CD4-positive, alpha-beta T cell treated with Interleukin-6 at 100 ng/mL for 8 hours (primary cell): ENCODE results near the gene LRRC75B.
"Not testable (repeated sequence)": the region's sequence is repeated elsewhere in the genome, so short reads cannot be mapped to it uniquely, and the experiment has no call there.

Experiments used
- DNase-seq: peaks from one replicate; pipeline ENCODE4 v3.0.0-alpha.2; 2020; ENCODE audit warnings: mixed read lengths, low spot score

LRRC75B gene

GRCh38 chr22:24592851-24593558 lies at the start of gene LRRC75B:
TSS of gene LRRC75B (minus strand) at chr22:24593073. CDS start at chr22:24593039, 34 bp downstream.
- DNase-seq, result no peak

GRCh38 chr22:24642307-24642706 lies 49.4 kb upstream of the LRRC75B start:
- DNase-seq, result not testable (repeated sequence)

- not testable (repeated sequence) for DNase-seq
These were observed 43.6 kb upstream of the LRRC75B start for GRCh38 chr22:24636513-24636912.

GRCh38 chr22:24634776-24635389 lies 42.0 kb upstream of the LRRC75B start:
- DNase-seq, result peak; percentile 11

GRCh38 chr22:24633231-24634023 lies 40.6 kb upstream of the LRRC75B start:
- DNase-seq, result not testable (repeated sequence)

- not testable (repeated sequence) for DNase-seq
These were observed 39.8 kb upstream of the LRRC75B start for GRCh38 chr22:24632642-24633041.

- DNase-seq, result not testable (repeated sequence)
These were observed 38.7 kb upstream of the LRRC75B start for GRCh38 chr22:24631430-24632122.

GRCh38 chr22:24630812-24631427 lies 38.0 kb upstream of the LRRC75B start:
- DNase-seq, result not testable (repeated sequence)

- DNase-seq, result not testable (repeated sequence)
These were observed 36.2 kb upstream of the LRRC75B start for GRCh38 chr22:24629069-24629468.

GRCh38 chr22:24627911-24628310 lies 35.0 kb upstream of the LRRC75B start:
- DNase-seq, result not testable (repeated sequence)

- DNase-seq, result peak; percentile 20
These were observed 29.7 kb upstream of the LRRC75B start for GRCh38 chr22:24622596-24622995.

GRCh38 chr22:24621244-24621643 lies 28.4 kb upstream of the LRRC75B start:
- not testable (repeated sequence) for DNase-seq

GRCh38 chr22:24614794-24615193 lies 21.9 kb upstream of the LRRC75B start:
- DNase-seq, result not testable (repeated sequence)

- DNase-seq, result not testable (repeated sequence)
These were observed 17.0 kb upstream of the LRRC75B start for GRCh38 chr22:24609888-24610287.

- not testable (repeated sequence) for DNase-seq
These were observed 15.5 kb upstream of the LRRC75B start for GRCh38 chr22:24608327-24608726.

- DNase-seq, result peak; percentile 57
These were observed 14.6 kb upstream of the LRRC75B start for GRCh38 chr22:24607429-24607983.

GRCh38 chr22:24606340-24606739 lies 13.5 kb upstream of the LRRC75B start:
- DNase-seq, result not testable (repeated sequence)

GRCh38 chr22:24603770-24604629 lies 11.1 kb upstream of the LRRC75B start:
- not testable (repeated sequence) for DNase-seq

GRCh38 chr22:24602847-24603769 lies 10.2 kb upstream of the LRRC75B start, which contains the start of gene GGT1:
TSS of gene GGT1 (plus strand) at chr22:24603193. CDS start at chr22:24611082, 7,889 bp downstream.
- DNase-seq, result not testable (repeated sequence)
